Body of pancreas (tissue), 4 donors: ENCODE data around the gene ANKRD35.

Experiments used
- CTCF ChIP-seq, 7 experiments: fragments of 450-650 bp in 4 of 7; fragments of 200-600 bp in 3 of 7; sonication (generic) in 3 of 7; IDR thresholded peaks; one replicate each; pipeline ENCODE4 v1.5.1; 2016 to 2019; ENCODE audit warnings: antibody characterized with exemption in 7 of 7
- POLR2A ChIP-seq, 3 donors: fragments of 450-650 bp; IDR thresholded peaks; one replicate each; pipeline ENCODE4 v1.6.1; 2016; ENCODE audit warnings: antibody characterized with exemption in 3 of 3, mild to moderate bottlenecking in 2 of 3

DNA sequence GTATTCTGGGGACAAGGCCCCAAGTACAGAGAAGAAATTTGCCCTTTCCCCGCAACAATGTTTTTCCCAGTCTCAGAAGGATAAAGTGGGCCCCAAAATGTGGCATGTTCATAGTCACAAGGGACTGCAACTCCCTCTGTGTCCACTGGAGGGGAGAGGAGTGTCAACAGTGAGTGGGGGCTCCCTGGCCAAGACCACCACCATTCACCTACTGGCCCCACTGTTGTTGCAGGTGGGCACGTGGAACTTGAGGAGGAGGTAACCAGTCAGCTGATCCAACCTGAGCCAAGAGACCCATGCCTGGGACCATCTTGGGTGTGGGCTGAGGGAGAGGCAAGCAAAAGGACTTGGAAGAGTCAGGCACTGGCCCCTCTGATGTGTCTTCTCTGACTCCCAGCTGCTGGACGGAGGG, 39.5 kb downstream of the ANKRD35 start:
- no peak for TF ChIP-seq POLR2A (IDR thresholded peaks at IDR 0.05)
- TF ChIP-seq CTCF (IDR thresholded peaks at IDR 0.05) = peak; percentile 22 to 72 (median 52)
